GM12878 (cell line): Measurements from ENCODE around the gene PTPRN2.

Experiments
- BACH1 ChIP-seq: fragments of 450-650 bp; IDR thresholded peaks from 2 replicates; pipeline ENCODE4 v1.6.1; 2017; ENCODE audit warnings: mild to moderate bottlenecking, borderline replicate concordance
- CEBPB ChIP-seq, 2 experiments: fragments of 150-350 bp in 1 of 2; IDR thresholded peaks; 2 replicates each; pipeline ENCODE4 v1.6.1; 2012 to 2014; ENCODE audit warnings: low read depth in 2 of 2, low read length in 2 of 2, borderline replicate concordance in 1 of 2, inconsistent platforms in 1 of 2
- CREM ChIP-seq: IDR thresholded peaks from 2 replicates; pipeline ENCODE4 v1.6.1; 2014; ENCODE audit warnings: antibody characterized with exemption, low read depth
- EZH2 ChIP-seq: IDR thresholded peaks from 2 replicates; pipeline ENCODE4 v1.6.1; 2012; ENCODE audit warnings: low read depth, mild to moderate bottlenecking, control low read depth, inconsistent platforms, low read length, borderline replicate concordance; ENCODE audit not compliant: control insufficient read depth
- FOS ChIP-seq: IDR thresholded peaks from 3 replicates; pipeline ENCODE4 v1.6.1; 2011; ENCODE audit warnings: borderline replicate concordance; ENCODE audit not compliant: insufficient read length; ENCODE audit errors: extremely low read depth
- NFYB ChIP-seq: IDR thresholded peaks from 2 replicates; pipeline ENCODE4 v1.6.1; 2011; ENCODE audit warnings: low read depth, mild to moderate bottlenecking, low read length, improper control_type of control experiment, moderate library complexity; ENCODE audit not compliant: insufficient read depth
- POLR2AphosphoS5 ChIP-seq: IDR thresholded peaks from 2 replicates; pipeline ENCODE4 v1.6.1; 2011; ENCODE audit warnings: mild to moderate bottlenecking, low read length, inconsistent platforms
- SP1 ChIP-seq: IDR thresholded peaks from one replicate; pipeline ENCODE4 v1.6.1; 2011; ENCODE audit warnings: low read depth, low read length
- TCF12 ChIP-seq: IDR thresholded peaks from 2 replicates; pipeline ENCODE4 v1.6.1; 2011; ENCODE audit warnings: low read depth, mild to moderate bottlenecking, low read length
- ZBTB11 ChIP-seq: fragments of 450-650 bp; formaldehyde crosslinking; IDR thresholded peaks from 2 replicates; pipeline ENCODE4 v1.5.0; 2022; ENCODE audit warnings: mild to moderate bottlenecking, missing genetic modification characterization
- ZNF274 ChIP-seq: IDR thresholded peaks from one replicate; pipeline ENCODE4 v1.8.0; 2011; ENCODE audit not compliant: insufficient read length, insufficient read depth
- TF ChIP-seq, protein P1 (sequence below), 3 experiments: IDR thresholded peaks in 2 of 3; conservative IDR thresholded peaks in 1 of 3; 2 replicates each; pipeline ENCODE4 v1.5.1; 2011; ENCODE audit warnings: low read depth in 3 of 3, low read length in 3 of 3, mild to moderate bottlenecking in 3 of 3, control low read depth in 2 of 3, moderate library complexity in 2 of 3, inconsistent platforms in 1 of 3, mixed read lengths in 1 of 3; ENCODE audit not compliant: control insufficient read depth in 2 of 3, insufficient read depth in 1 of 3; ENCODE audit errors: extremely low read depth in 1 of 3
- TF ChIP-seq, protein P2 (sequence below): IDR thresholded peaks from 2 replicates; pipeline ENCODE4 v1.6.1; 2012; ENCODE audit warnings: low read depth, low read length, improper control_type of control experiment
- TF ChIP-seq, protein P3 (sequence below): fragments of 450-650 bp; IDR thresholded peaks from 2 replicates; pipeline ENCODE4 v1.6.1; 2017; ENCODE audit warnings: antibody characterized with exemption, mild to moderate bottlenecking, moderate library complexity

DNA sequence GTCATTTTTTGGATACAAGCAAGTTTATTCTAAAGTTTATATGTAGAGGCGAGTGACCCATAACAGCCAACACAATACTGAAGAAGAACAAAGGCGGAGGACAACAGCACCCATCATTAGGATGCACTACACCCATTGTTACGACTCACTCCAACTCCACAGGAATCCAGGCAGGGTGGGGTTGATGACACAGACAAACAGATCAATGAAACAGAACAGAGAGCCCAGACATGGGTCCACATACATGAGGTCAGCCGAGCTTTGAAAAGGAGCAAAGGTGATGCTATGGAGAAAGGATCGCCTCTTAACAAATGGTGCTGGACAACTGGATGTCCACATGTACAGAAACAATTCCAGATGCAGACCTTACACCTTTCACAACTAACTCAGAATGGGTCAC lies 426.4 kb downstream of the PTPRN2 start:
- no peak for TF ChIP-seq EZH2
- TF ChIP-seq CEBPB (IDR thresholded peaks at IDR 0.05; ENCODE audit: borderline replicate concordance in 1 of 2, low read depth in 2 of 2, low read length in 2 of 2), result no peak
- TF ChIP-seq POLR2AphosphoS5, result no peak
- TF ChIP-seq FOS, result no peak
- TF ChIP-seq, protein P1, sequence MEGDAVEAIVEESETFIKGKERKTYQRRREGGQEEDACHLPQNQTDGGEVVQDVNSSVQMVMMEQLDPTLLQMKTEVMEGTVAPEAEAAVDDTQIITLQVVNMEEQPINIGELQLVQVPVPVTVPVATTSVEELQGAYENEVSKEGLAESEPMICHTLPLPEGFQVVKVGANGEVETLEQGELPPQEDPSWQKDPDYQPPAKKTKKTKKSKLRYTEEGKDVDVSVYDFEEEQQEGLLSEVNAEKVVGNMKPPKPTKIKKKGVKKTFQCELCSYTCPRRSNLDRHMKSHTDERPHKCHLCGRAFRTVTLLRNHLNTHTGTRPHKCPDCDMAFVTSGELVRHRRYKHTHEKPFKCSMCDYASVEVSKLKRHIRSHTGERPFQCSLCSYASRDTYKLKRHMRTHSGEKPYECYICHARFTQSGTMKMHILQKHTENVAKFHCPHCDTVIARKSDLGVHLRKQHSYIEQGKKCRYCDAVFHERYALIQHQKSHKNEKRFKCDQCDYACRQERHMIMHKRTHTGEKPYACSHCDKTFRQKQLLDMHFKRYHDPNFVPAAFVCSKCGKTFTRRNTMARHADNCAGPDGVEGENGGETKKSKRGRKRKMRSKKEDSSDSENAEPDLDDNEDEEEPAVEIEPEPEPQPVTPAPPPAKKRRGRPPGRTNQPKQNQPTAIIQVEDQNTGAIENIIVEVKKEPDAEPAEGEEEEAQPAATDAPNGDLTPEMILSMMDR (IDR thresholded peaks at IDR 0.05 in 2 of 3, conservative IDR thresholded peaks at IDR 0.05 in 1 of 3; ENCODE audit: control insufficient read depth in 2 of 3, extremely low read depth in 1 of 3, insufficient read depth in 1 of 3, low read depth in 3 of 3, low read length in 3 of 3), result no peak
- TF ChIP-seq NFYB, result no peak
- no peak for TF ChIP-seq TCF12
- TF ChIP-seq, protein P2, sequence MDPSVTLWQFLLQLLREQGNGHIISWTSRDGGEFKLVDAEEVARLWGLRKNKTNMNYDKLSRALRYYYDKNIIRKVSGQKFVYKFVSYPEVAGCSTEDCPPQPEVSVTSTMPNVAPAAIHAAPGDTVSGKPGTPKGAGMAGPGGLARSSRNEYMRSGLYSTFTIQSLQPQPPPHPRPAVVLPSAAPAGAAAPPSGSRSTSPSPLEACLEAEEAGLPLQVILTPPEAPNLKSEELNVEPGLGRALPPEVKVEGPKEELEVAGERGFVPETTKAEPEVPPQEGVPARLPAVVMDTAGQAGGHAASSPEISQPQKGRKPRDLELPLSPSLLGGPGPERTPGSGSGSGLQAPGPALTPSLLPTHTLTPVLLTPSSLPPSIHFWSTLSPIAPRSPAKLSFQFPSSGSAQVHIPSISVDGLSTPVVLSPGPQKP, result no peak
- TF ChIP-seq ZNF274, result no peak
- no peak for TF ChIP-seq SP1
- TF ChIP-seq BACH1, result no peak
- TF ChIP-seq, protein P3, sequence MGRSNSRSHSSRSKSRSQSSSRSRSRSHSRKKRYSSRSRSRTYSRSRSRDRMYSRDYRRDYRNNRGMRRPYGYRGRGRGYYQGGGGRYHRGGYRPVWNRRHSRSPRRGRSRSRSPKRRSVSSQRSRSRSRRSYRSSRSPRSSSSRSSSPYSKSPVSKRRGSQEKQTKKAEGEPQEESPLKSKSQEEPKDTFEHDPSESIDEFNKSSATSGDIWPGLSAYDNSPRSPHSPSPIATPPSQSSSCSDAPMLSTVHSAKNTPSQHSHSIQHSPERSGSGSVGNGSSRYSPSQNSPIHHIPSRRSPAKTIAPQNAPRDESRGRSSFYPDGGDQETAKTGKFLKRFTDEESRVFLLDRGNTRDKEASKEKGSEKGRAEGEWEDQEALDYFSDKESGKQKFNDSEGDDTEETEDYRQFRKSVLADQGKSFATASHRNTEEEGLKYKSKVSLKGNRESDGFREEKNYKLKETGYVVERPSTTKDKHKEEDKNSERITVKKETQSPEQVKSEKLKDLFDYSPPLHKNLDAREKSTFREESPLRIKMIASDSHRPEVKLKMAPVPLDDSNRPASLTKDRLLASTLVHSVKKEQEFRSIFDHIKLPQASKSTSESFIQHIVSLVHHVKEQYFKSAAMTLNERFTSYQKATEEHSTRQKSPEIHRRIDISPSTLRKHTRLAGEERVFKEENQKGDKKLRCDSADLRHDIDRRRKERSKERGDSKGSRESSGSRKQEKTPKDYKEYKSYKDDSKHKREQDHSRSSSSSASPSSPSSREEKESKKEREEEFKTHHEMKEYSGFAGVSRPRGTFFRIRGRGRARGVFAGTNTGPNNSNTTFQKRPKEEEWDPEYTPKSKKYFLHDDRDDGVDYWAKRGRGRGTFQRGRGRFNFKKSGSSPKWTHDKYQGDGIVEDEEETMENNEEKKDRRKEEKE, result no peak
- TF ChIP-seq ZBTB11 (CRISPR knock-in tag), result no peak
- TF ChIP-seq CREM, result no peak
